ENCODE data around the gene HADHB.
"Not testable (repeated sequence)": the region's sequence is repeated elsewhere in the genome, so short reads cannot be mapped to it uniquely, and the experiment has no call there.

Gene HADHB

DNA sequence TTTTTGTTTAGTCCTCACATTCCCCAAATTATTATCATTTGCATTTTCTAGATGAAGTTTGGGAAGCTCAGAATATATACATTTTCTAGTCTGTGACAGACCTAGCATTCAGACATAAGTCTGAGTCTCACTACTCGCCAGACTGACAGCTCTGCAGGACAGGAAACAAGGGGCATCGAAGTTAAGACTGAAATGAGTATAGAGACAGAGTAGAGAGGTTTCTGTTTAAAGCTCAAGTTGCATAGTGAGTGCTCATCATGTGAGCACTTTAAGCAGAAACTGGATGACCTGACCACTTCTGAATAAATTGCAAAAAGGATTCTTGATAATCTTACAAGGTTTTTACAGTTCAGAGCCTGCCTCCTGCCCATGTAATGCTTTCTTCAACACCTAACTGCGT, 1.1 kb downstream of the HADHB start:
- H3K27me3 ChIP-seq (ENCODE audit: control insufficient read depth, insufficient read depth, low read length): no peaks in the 10 kb centered on the region
- peaks cover 5% of the 10 kb centered on the region for H3K4me1 ChIP-seq (ENCODE audit: control insufficient read depth, insufficient read depth, low read length)
- 0 out of 2 replicates have a peak overlapping the region, but pooled peaks have one; percentile 87 for H3K9ac ChIP-seq (ENCODE audit: low read depth, low read length)
- peak overlapping the region; percentile 93 for H3K4me3 ChIP-seq (ENCODE audit: low read depth, low read length)
- no peaks in the 10 kb centered on the region for H3K9me3 ChIP-seq (ENCODE audit: control insufficient read depth, insufficient read depth, low read length)
- H3K27ac ChIP-seq (ENCODE audit: low read depth, low read length): no peak overlapping the region
- H3K36me3 ChIP-seq (ENCODE audit: control insufficient read depth, insufficient read depth, low read length): no peaks in the 10 kb centered on the region

- no peak overlapping the region for H3K9ac ChIP-seq (ENCODE audit: low read depth, low read length)
- no peaks in the 10 kb centered on the region for H3K27me3 ChIP-seq (ENCODE audit: control insufficient read depth, insufficient read depth, low read length)
- no peaks in the 10 kb centered on the region for H3K36me3 ChIP-seq (ENCODE audit: control insufficient read depth, insufficient read depth, low read length)
- no peaks in the 10 kb centered on the region for H3K9me3 ChIP-seq (ENCODE audit: control insufficient read depth, insufficient read depth, low read length)
- no peak overlapping the region for H3K27ac ChIP-seq (ENCODE audit: low read depth, low read length)
- H3K4me1 ChIP-seq (ENCODE audit: control insufficient read depth, insufficient read depth, low read length): peaks cover 5% of the 10 kb centered on the region
- 0 out of 2 replicates have a peak overlapping the region, but pooled peaks have one; percentile 2 for H3K4me3 ChIP-seq (ENCODE audit: low read depth, low read length)
These were observed 2.1 kb downstream of the HADHB start for GRCh38 chr2:26246818-26247217.

DNA sequence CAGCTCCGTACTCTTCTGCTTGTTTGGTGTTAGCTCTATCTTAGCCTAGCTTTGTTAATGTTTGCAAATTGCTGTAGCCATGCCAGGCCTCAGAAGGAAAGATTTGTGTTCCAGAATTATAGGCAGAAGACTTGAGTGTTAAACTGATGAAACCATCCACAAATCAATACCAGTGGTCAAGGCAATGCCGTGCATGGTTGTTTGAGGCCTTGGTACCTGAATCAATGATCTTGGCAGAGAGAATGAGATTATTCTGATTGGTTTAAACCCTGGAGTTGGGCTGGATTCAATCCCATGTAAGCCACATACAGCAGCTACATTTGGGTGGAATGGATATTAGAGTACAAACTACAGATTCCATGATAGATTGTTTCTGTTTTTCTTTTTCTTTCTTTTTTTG, 4.9 kb downstream of the HADHB start:
- no peaks in the 10 kb centered on the region for H3K9me3 ChIP-seq (ENCODE audit: control insufficient read depth, insufficient read depth, low read length)
- H3K27me3 ChIP-seq (ENCODE audit: control insufficient read depth, insufficient read depth, low read length): no peaks in the 10 kb centered on the region
- no peak overlapping the region for H3K9ac ChIP-seq (ENCODE audit: low read depth, low read length)
- H3K27ac ChIP-seq (ENCODE audit: low read depth, low read length): no peak overlapping the region
- peaks cover 5% of the 10 kb centered on the region for H3K4me1 ChIP-seq (ENCODE audit: control insufficient read depth, insufficient read depth, low read length)
- H3K4me3 ChIP-seq (ENCODE audit: low read depth, low read length): no peak overlapping the region
- H3K36me3 ChIP-seq (ENCODE audit: control insufficient read depth, insufficient read depth, low read length): no peaks in the 10 kb centered on the region

- Histone ChIP-seq H3K4me1 (ENCODE audit: control insufficient read depth, insufficient read depth, low read length) (no peaks in the 10 kb centered on the region), H3K36me3 (ENCODE audit: control insufficient read depth, insufficient read depth, low read length) (no peaks in the 10 kb centered on the region; the same call in 1 of the 2 replicates), H3K27me3 (ENCODE audit: control insufficient read depth, insufficient read depth, low read length) (no peaks in the 10 kb centered on the region), H3K9me3 (ENCODE audit: control insufficient read depth, insufficient read depth, low read length) (no peaks in the 10 kb centered on the region), H3K27ac (ENCODE audit: low read depth, low read length) (no peak overlapping the region), H3K9ac (ENCODE audit: low read depth, low read length) (no peak overlapping the region), H3K4me3 (ENCODE audit: low read depth, low read length) (no peak overlapping the region)
These were observed 7.2 kb downstream of the HADHB start for GRCh38 chr2:26251893-26252292.

DNA sequence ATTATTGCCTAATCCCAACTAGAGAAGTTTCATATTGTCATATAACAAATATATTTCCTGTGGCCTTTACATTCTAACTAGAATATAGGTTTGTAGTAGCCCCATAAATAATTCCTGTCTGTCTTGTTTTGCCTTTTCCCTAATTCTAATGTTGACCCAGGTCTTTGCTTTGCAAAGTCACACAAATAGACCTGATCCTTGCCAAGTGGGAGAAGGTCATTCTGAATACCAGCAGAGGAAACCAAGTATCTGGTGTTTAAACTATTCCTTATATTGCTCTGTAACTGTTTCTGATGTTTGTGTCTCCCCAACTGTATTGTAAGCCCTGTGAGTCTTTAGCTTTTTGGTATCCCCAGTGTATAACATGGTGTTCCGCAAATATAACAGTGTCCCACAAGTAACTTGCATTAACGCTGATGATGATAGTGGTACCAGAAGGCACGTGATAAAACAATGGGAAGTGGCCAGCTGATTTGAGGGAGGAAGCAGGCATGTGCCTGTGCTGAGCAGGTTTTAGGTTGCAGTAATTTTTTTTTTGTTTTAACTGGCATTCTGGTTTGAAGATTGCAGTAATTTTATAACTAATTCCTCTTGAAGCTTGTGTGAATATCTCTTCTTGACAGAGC, 11.1 kb downstream of the HADHB start:
- H3K36me3 ChIP-seq (ENCODE audit: control insufficient read depth, insufficient read depth, low read length): peaks cover 11% of the 10 kb centered on the region
- H3K9me3 ChIP-seq (ENCODE audit: control insufficient read depth, insufficient read depth, low read length): no peaks in the 10 kb centered on the region
- no peak overlapping the region for H3K4me3 ChIP-seq (ENCODE audit: low read depth, low read length)
- H3K27me3 ChIP-seq (ENCODE audit: control insufficient read depth, insufficient read depth, low read length): no peaks in the 10 kb centered on the region
- no peaks in the 10 kb centered on the region for H3K4me1 ChIP-seq (ENCODE audit: control insufficient read depth, insufficient read depth, low read length)
- no peak overlapping the region for H3K27ac ChIP-seq (ENCODE audit: low read depth, low read length)
- H3K9ac ChIP-seq (ENCODE audit: low read depth, low read length): no peak overlapping the region

DNA sequence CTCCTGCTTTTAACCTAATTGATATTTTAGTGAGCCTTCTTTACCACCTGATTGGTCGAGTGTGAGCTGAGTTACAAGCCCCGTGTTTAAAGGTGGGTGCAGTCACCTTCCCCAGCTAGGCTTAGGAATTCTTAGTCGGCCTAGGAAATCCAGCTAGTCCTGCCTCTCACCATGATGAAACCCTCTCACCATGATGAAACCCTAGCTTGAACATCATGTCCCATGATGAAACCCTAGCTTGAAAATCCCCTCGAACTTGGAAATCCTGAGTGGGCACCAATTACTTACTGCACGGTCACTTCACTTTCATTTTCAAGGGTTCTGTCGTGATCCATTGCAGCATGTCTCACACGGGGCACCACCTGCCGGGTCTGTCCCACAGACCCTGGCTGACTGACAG, 14.1 kb downstream of the HADHB start:
- not testable (repeated sequence) for H3K9ac ChIP-seq (ENCODE audit: low read depth, low read length); H3K4me3 ChIP-seq (ENCODE audit: low read depth, low read length); H3K27ac ChIP-seq (ENCODE audit: low read depth, low read length); H3K27me3 ChIP-seq (ENCODE audit: control insufficient read depth, insufficient read depth, low read length); H3K4me1 ChIP-seq (ENCODE audit: control insufficient read depth, insufficient read depth, low read length); H3K9me3 ChIP-seq (ENCODE audit: control insufficient read depth, insufficient read depth, low read length)
- peaks cover 12% of the 10 kb centered on the region for H3K36me3 ChIP-seq (ENCODE audit: control insufficient read depth, insufficient read depth, low read length)

DNA sequence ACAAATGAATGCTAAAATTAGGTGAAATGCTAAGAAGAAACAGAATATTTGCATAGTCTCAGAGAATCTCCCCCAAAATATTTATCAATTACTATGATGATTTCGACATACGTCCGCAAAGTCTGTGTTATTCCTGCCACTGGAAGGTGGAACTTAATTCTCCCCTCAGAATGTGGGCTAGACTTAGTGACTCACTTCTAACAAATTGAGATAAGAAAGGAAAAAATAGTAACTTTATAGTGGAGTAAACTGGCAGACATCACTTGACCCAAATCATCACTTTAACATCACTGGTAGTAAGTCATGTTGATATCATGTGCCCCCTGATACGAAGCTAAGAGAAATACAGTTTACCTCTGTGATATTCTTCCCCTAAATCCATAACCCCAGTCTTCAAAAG, 23.5 kb downstream of the HADHB start:
- Histone ChIP-seq H3K27me3 (ENCODE audit: control insufficient read depth, insufficient read depth, low read length) (no peaks in the 10 kb centered on the region), H3K4me3 (ENCODE audit: low read depth, low read length) (no peak overlapping the region), H3K9me3 (ENCODE audit: control insufficient read depth, insufficient read depth, low read length) (no peaks in the 10 kb centered on the region), H3K36me3 (ENCODE audit: control insufficient read depth, insufficient read depth, low read length) (peaks cover 7% of the 10 kb centered on the region; the same call in 1 of the 2 replicates), H3K9ac (ENCODE audit: low read depth, low read length) (no peak overlapping the region), H3K27ac (ENCODE audit: low read depth, low read length) (no peak overlapping the region), H3K4me1 (ENCODE audit: control insufficient read depth, insufficient read depth, low read length) (no peaks in the 10 kb centered on the region)

DNA sequence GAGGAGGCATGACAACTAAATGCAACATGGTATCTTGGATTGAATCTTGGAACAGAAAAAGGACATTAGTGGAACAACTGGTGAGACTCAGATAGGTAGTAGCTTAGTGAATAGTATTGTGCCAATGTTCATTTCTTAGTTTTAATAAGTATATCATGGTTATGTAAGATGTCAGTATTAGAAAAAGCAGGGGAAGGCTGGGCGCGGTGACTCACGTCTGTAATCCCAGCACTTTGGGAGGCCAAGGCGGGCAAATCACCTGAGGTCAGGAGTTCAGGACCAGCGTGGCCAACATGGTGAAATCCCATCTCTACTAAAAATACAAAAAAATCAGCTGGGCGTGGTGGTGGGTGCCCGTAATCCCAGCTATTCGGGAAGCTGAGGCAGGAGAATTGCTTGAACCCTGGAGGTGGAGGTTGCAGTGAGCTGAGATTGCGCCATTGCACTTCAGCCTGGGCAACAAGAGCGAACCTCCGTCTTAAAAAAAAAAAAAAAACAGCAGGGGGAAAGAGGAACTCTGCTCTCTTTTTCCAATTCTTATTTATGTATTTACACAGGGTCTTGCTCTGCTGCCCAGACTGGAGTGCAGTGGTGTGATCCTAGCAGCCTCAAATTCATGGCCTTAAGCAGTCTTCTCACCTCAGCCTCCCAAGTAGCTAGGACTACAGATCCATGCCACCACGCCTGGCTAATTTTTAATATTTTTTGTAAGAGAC, 24.1 kb downstream of the HADHB start:
- H3K36me3 ChIP-seq (ENCODE audit: control insufficient read depth, insufficient read depth, low read length): peaks cover 12% of the 10 kb centered on the region
- H3K27me3 ChIP-seq (ENCODE audit: control insufficient read depth, insufficient read depth, low read length); H3K4me1 ChIP-seq (ENCODE audit: control insufficient read depth, insufficient read depth, low read length); H3K27ac ChIP-seq (ENCODE audit: low read depth, low read length); H3K9me3 ChIP-seq (ENCODE audit: control insufficient read depth, insufficient read depth, low read length); H3K9ac ChIP-seq (ENCODE audit: low read depth, low read length); H3K4me3 ChIP-seq (ENCODE audit: low read depth, low read length): not testable (repeated sequence)

GRCh38 chr2:26269571-26270158, 24.9 kb downstream of the HADHB start:
- Histone ChIP-seq H3K27me3 (ENCODE audit: control insufficient read depth, insufficient read depth, low read length) (no peaks in the 10 kb centered on the region), H3K9ac (ENCODE audit: low read depth, low read length) (no peak overlapping the region), H3K4me1 (ENCODE audit: control insufficient read depth, insufficient read depth, low read length) (no peaks in the 10 kb centered on the region), H3K27ac (ENCODE audit: low read depth, low read length) (no peak overlapping the region), H3K36me3 (ENCODE audit: control insufficient read depth, insufficient read depth, low read length) (peaks cover 15% of the 10 kb centered on the region), H3K4me3 (ENCODE audit: low read depth, low read length) (no peak overlapping the region), H3K9me3 (ENCODE audit: control insufficient read depth, insufficient read depth, low read length) (no peaks in the 10 kb centered on the region)

DNA sequence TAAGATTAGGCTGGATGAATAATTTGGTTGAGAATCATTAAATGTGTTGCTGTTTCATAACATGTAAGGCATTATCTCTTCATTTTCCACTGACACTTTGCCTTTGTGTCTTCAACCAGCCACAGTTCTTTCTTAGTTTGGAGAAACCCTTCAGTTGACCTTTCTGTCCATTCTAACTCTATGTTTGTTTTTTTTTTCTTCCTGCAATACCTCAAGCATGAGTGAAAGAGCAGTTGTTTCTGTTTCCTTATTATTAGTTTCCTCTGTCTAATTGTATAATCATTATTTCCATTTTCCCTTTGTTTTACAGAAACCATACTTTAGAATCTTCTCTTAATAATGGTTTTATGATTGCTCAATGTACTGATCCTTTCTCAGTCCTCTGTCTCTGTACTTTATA, 25.6 kb downstream of the HADHB start:
- Histone ChIP-seq H3K9me3 (ENCODE audit: control insufficient read depth, insufficient read depth, low read length) (no peaks in the 10 kb centered on the region), H3K27me3 (ENCODE audit: control insufficient read depth, insufficient read depth, low read length) (no peaks in the 10 kb centered on the region), H3K9ac (ENCODE audit: low read depth, low read length) (no peak overlapping the region), H3K27ac (ENCODE audit: low read depth, low read length) (no peak overlapping the region), H3K4me3 (ENCODE audit: low read depth, low read length) (no peak overlapping the region), H3K36me3 (ENCODE audit: control insufficient read depth, insufficient read depth, low read length) (peaks cover 18% of the 10 kb centered on the region), H3K4me1 (ENCODE audit: control insufficient read depth, insufficient read depth, low read length) (no peaks in the 10 kb centered on the region)

DNA sequence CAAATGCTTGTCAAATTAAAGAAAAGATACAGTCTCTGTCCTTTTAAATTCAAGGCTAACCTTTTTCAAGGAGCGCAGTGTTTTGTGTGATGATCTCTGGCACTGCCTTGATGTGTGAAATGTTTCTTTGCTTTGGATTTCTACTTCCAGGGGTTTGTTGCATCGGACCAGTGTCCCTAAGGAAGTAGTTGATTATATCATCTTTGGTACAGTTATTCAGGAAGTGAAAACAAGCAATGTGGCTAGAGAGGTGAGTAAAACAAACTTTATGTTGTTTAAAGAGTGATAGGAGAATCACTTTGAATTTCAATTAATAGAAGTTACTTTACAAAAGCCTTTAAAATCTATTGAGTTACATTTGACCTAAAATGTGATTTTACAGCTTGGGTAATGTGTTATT, 28.8 kb downstream of the HADHB start:
- H3K4me1 ChIP-seq (ENCODE audit: control insufficient read depth, insufficient read depth, low read length): no peaks in the 10 kb centered on the region
- H3K9me3 ChIP-seq (ENCODE audit: control insufficient read depth, insufficient read depth, low read length): no peaks in the 10 kb centered on the region
- no peaks in the 10 kb centered on the region for H3K27me3 ChIP-seq (ENCODE audit: control insufficient read depth, insufficient read depth, low read length)
- H3K27ac ChIP-seq (ENCODE audit: low read depth, low read length): no peak overlapping the region
- no peak overlapping the region for H3K4me3 ChIP-seq (ENCODE audit: low read depth, low read length)
- no peak overlapping the region for H3K9ac ChIP-seq (ENCODE audit: low read depth, low read length)
- H3K36me3 ChIP-seq (ENCODE audit: control insufficient read depth, insufficient read depth, low read length): peaks cover 37% of the 10 kb centered on the region

Data from HUES48 (cell line).